Left ventricle myocardium inferior (tissue), 1 donor: Measurements from ENCODE around the gene RPS25. TPM values are rescaled to one million over a fixed set of nuclear protein-coding genes. Genes with fewer than 3 reads are reported as not detected.
"Not testable (repeated sequence)": the region's sequence is repeated elsewhere in the genome, so short reads cannot be mapped to it uniquely, and the experiment has no call there.

Experiments
- DNase-seq: peaks from one replicate; pipeline ENCODE4 v3.0.0-alpha.2; 2020
- H3K27ac ChIP-seq: fragments of 200-600 bp; replicated peaks from 2 replicates; pipeline ENCODE4 v1.8.0; 2021
- H3K27me3 ChIP-seq: fragments of 200-600 bp; 2 replicates; pipeline ENCODE4 v1.8.0; 2021; ENCODE audit warnings: low read depth
- H3K36me3 ChIP-seq: fragments of 200-600 bp; 2 replicates; pipeline ENCODE4 v1.8.0; 2021
- H3K4me1 ChIP-seq: fragments of 200-600 bp; 2 replicates; pipeline ENCODE4 v1.8.0; 2021
- H3K4me3 ChIP-seq: fragments of 200-600 bp; 2 replicates; pipeline ENCODE4 v1.8.0; 2021; ENCODE audit warnings: mild to moderate bottlenecking, moderate library complexity
- H3K9me3 ChIP-seq: fragments of 200-600 bp; replicated peaks from 2 replicates; pipeline ENCODE4 v1.8.0; 2021
- intact Hi-C: fragments of 100-400 bp; cut with micrococcal nuclease; formaldehyde crosslinking; loops from one replicate; pipeline ENCODE4 v1.11.0; 2022
- total RNA-seq: library from RNA; stranded (reverse); fragmentation: NEBNext Ultra II Directional; extraction: Animal tissue kit (Norgen Biotek cat#: 25700); gene quantifications from one replicate; pipeline ENCODE4 v1.2.1, GENCODE V29; 2021
- TF ChIP-seq, protein P1 (sequence below): fragments of 200-600 bp; IDR thresholded peaks from 2 replicates; pipeline ENCODE4 v1.8.0; 2021; ENCODE audit warnings: antibody characterized with exemption, mild to moderate bottlenecking, borderline replicate concordance
- donor health status: DM: no; HTN: yes; CAD: no; lungs with severe emphysema.

Gene RPS25
- total RNA-seq, 1 donor from 2014 or later, result 767 TPM

DNA sequence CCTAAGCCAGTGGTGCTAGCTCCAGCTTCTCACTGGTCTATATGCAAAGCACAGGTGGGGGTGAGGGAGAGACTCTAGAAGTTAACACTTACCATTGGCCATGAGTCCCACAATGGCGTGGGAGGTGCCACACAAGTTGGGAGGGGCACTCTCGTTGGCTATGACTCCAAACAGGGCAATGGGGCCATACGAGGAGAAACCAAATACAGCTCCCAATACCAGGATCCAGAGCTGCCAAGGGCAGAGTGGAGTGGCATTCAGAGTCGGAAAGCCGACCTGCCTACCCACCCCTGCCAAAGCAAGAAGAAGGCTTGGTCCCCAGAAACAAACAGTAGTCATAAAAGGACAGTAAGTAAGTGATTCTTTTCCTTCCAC, 6.9 kb upstream of the RPS25 start:
- Histone ChIP-seq H3K4me3 (peak overlapping the region; percentile 8), H3K9me3 (no peaks in the 10 kb centered on the region), H3K27ac (peak overlapping the region; percentile 59), H3K36me3 (peaks cover 59% of the 10 kb centered on the region), H3K4me1 (peaks cover 48% of the 10 kb centered on the region), H3K27me3 (no peaks in the 10 kb centered on the region)
- DNase-seq, result no peak
- intact Hi-C loops, result no loop called here
- TF ChIP-seq, protein P1, sequence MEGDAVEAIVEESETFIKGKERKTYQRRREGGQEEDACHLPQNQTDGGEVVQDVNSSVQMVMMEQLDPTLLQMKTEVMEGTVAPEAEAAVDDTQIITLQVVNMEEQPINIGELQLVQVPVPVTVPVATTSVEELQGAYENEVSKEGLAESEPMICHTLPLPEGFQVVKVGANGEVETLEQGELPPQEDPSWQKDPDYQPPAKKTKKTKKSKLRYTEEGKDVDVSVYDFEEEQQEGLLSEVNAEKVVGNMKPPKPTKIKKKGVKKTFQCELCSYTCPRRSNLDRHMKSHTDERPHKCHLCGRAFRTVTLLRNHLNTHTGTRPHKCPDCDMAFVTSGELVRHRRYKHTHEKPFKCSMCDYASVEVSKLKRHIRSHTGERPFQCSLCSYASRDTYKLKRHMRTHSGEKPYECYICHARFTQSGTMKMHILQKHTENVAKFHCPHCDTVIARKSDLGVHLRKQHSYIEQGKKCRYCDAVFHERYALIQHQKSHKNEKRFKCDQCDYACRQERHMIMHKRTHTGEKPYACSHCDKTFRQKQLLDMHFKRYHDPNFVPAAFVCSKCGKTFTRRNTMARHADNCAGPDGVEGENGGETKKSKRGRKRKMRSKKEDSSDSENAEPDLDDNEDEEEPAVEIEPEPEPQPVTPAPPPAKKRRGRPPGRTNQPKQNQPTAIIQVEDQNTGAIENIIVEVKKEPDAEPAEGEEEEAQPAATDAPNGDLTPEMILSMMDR, result no peak

DNA sequence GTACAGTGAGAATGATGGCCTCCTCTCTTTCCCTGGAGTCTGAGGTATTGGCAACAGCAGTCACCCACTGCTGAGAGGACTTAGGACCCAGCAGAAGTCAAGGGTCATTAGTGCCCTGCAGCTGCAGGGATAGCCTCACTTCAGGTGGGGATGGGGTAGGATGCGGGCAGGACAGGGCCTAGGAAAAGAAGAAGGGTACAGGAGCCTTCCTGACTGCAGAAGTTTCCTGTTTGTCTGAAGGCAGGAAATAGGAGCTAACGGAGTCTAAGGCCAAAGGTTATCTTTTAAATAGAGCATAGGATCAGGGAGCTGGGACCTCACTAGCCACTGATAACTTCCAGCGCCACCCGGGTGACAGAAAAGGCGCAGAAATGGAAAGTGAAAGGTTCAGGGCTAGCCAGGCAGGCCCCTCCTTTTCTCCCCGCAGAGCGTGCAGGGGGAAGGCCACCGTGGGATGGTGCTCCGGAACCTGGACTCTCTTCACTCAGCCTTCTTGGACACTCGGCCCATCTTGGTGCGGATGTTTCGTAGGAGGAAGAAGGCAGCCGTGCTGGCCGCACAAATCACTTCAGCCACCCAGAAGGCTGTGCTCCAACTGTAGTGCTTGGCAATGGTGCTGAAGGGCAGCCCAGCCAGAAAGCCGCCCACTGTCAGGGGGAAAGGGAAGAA, 6.4 kb upstream of the RPS25 start:
- no peak for DNase-seq
- TF ChIP-seq, protein P1, result no peak
- intact Hi-C loops, result no loop called here
- Histone ChIP-seq H3K4me1 (peaks cover 48% of the 10 kb centered on the region), H3K4me3 (peak overlapping the region; percentile 8), H3K27ac (peak overlapping the region; percentile 59), H3K27me3 (no peaks in the 10 kb centered on the region), H3K9me3 (no peaks in the 10 kb centered on the region), H3K36me3 (peaks cover 59% of the 10 kb centered on the region)

DNA sequence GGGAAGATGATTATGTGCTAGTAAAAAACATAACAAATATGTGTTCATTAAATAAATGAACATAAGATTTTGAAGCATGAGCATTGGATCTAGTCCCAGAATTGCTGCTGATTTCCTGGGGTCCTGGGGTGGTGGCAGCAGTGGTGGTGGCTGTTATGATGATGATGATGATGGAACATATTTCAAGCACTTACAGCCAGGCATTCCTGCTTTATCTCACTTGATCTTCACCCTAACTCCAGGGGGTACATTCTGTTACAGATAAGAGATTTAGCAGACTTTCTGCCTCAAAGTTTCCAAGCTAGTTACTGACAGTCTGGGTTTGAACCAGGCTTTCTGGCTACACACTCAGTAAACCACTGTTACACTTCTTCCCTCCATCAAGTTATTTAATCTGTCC, 5.6 kb upstream of the RPS25 start:
- TF ChIP-seq, protein P1, result no peak
- Histone ChIP-seq H3K4me3 (no peak overlapping the region), H3K4me1 (peaks cover 48% of the 10 kb centered on the region), H3K27ac (no peak overlapping the region), H3K9me3 (no peaks in the 10 kb centered on the region), H3K36me3 (peaks cover 59% of the 10 kb centered on the region), H3K27me3 (no peaks in the 10 kb centered on the region)
- intact Hi-C loops, result no loop called here
- no peak for DNase-seq

DNA sequence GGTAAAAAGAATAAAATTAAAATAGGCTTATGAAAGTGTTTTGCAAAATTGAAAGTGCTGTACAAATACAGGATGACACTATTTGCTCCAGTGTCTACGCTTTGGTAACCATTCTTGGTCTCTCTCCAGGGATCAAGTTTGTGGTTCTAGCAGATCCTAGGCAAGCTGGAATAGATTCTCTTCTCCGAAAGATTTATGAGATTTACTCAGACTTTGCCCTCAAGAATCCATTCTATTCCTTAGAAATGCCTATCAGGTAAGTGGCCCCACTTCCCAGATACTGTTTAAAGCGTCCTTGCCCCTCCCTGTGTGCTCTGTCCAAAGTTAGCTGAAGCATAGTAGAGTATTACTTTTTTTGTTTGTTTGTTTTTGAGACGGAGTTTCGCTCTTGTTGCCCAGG, 3.5 kb upstream of the RPS25 start:
- Histone ChIP-seq H3K27ac (no peak overlapping the region), H3K9me3 (no peaks in the 10 kb centered on the region), H3K36me3 (peaks cover 52% of the 10 kb centered on the region), H3K4me3 (no peak overlapping the region), H3K27me3 (no peaks in the 10 kb centered on the region), H3K4me1 (peaks cover 62% of the 10 kb centered on the region)
- no peak for DNase-seq
- intact Hi-C loops, result no loop called here
- TF ChIP-seq, protein P1, result no peak

DNA sequence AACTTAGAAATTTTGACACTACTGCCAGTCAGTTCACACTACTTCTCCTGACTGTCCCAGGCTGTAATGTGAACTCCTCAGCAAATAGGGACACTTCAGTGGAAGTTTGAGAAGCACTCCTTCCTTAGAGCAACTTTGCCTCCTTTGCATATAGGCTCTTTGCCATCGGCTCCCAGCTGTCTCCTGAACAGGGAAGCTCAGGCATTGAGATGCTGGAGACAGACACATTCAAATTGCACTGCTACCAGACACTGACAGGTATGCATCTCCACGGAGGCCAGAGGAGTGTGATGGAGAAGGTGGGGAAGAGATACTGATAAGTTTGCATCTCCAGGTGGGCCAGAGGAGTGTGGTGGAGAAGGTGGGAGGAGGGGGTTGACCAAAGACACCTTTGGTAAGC, 1.9 kb upstream of the RPS25 start:
- intact Hi-C loops, result no loop called here
- no peak for DNase-seq
- TF ChIP-seq, protein P1, result no peak
- Histone ChIP-seq H3K36me3 (peaks cover 58% of the 10 kb centered on the region), H3K4me1 (peaks cover 72% of the 10 kb centered on the region), H3K27me3 (no peaks in the 10 kb centered on the region), H3K9me3 (no peaks in the 10 kb centered on the region), H3K27ac (no peak overlapping the region), H3K4me3 (peak overlapping the region; percentile 79)

DNA sequence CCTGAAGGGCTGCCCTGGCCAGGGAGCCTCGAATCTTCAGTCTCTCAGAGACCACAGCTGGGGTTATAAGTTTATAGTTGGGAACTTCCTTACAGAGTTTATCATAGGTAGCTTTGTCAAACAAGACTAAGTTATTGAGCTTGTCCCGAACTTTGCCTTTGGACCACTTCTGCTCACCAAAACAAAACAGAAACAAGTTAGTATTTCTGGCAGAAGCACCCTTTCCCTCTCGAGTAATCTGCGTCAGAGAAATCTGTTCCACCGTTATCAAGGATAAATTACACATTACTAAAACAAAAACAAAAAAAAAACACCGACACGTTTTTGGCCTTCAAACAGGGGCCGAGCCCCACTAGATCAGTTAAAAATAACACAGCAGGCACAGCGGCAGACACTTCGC, 766 bp downstream of the RPS25 start:
- H3K4me3 ChIP-seq, result peak overlapping the region; percentile 79
- peak overlapping the region; percentile 97 for H3K27ac ChIP-seq
- intact Hi-C loops, H3K9me3 ChIP-seq, DNase-seq, H3K27me3 ChIP-seq: not testable (repeated sequence)
- H3K36me3 ChIP-seq, result peaks cover 55% of the 10 kb centered on the region
- peaks cover 64% of the 10 kb centered on the region for H3K4me1 ChIP-seq
